Neural crest cell (in vitro differentiated cells): ENCODE data around the gene RRP9. TPM values are rescaled to one million over a fixed set of nuclear protein-coding genes. Genes with fewer than 3 reads are reported as not detected.
"Not testable (repeated sequence)": the region's sequence is repeated elsewhere in the genome, so short reads cannot be mapped to it uniquely, and the experiment has no call there.

Experiments used
- DNase-seq: peaks from one replicate; pipeline ENCODE4 v3.0.0; 2021; ENCODE audit warnings: low read depth, mixed read lengths, low spot score
- H3K27ac Mint-ChIP-seq: one replicate; pipeline ENCODE4 v1.8.0; 2021; ENCODE audit warnings: mild to moderate bottlenecking, mixed read lengths; ENCODE audit not compliant: unreplicated experiment
- H3K27me3 Mint-ChIP-seq: 2 replicates; pipeline ENCODE4 v1.8.0; 2021; ENCODE audit warnings: low read depth, mild to moderate bottlenecking, mixed read lengths
- H3K36me3 Mint-ChIP-seq: 2 replicates; pipeline ENCODE4 v1.8.0; 2021; ENCODE audit warnings: low read depth, mild to moderate bottlenecking, mixed read lengths
- H3K4me1 Mint-ChIP-seq: 2 replicates; pipeline ENCODE4 v1.8.0; 2021; ENCODE audit warnings: mixed read lengths
- H3K4me3 Mint-ChIP-seq: one replicate; pipeline ENCODE4 v1.8.0; 2021; ENCODE audit warnings: mild to moderate bottlenecking, mixed read lengths
- H3K9me3 Mint-ChIP-seq: 2 replicates; pipeline ENCODE4 v1.8.0; 2021; ENCODE audit warnings: mixed read lengths
- CTCF ChIP-seq: fragments of 200-600 bp; sonication (generic); conservative IDR thresholded peaks from 2 replicates; pipeline ENCODE4 v1.5.0; 2021; ENCODE audit warnings: antibody characterized with exemption, mild to moderate bottlenecking
- total RNA-seq: library from RNA; stranded (reverse); gene quantifications from 2 replicates; pipeline ENCODE4 v1.2.1, GENCODE V29; 2021

The RRP9 gene
- total RNA-seq, 1 donor from 2014 or later: 40.1 TPM

- no peaks in the 10 kb centered on the region for H3K4me1 Mint-ChIP-seq
- DNase-seq: no peak
- no peak overlapping the region for H3K27ac Mint-ChIP-seq
- H3K27me3 Mint-ChIP-seq: no peaks in the 10 kb centered on the region
- no peak for TF ChIP-seq CTCF
- no peak overlapping the region for H3K4me3 Mint-ChIP-seq
- H3K9me3 Mint-ChIP-seq: no peaks in the 10 kb centered on the region
- no peaks in the 10 kb centered on the region for H3K36me3 Mint-ChIP-seq
Observed at GRCh38 chr3:51932471-51933370, 9.0 kb downstream of the RRP9 start.

DNA sequence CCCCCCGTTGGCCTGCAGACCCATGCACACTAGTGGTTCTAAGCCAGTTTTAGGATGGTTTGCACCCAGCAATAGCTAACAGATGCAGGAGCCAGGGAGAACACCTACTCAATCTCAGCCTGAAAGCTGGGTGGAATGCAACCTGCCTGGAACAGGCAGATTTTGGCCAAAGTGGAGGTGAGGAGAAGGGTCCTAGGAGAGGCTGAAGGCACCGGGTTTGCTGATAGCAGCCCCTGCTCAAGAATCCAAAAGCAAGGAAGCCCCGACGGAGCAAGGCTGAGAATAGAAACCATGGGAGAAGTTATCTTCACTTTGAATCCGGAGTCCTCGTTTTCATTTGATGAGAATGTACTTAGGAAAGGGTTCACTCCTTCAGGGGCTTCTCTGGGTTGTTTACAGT is 9.9 kb downstream of the RRP9 start:
- H3K4me3 Mint-ChIP-seq: no peak overlapping the region
- no peaks in the 10 kb centered on the region for H3K4me1 Mint-ChIP-seq
- DNase-seq: no peak
- H3K27ac Mint-ChIP-seq: no peak overlapping the region
- no peaks in the 10 kb centered on the region for H3K27me3 Mint-ChIP-seq
- no peak for TF ChIP-seq CTCF
- no peaks in the 10 kb centered on the region for H3K9me3 Mint-ChIP-seq
- no peaks in the 10 kb centered on the region for H3K36me3 Mint-ChIP-seq

- H3K4me3 Mint-ChIP-seq: no peak overlapping the region
- H3K27me3 Mint-ChIP-seq: no peaks in the 10 kb centered on the region
- H3K9me3 Mint-ChIP-seq: no peaks in the 10 kb centered on the region
- DNase-seq: no peak
- no peaks in the 10 kb centered on the region for H3K4me1 Mint-ChIP-seq
- TF ChIP-seq CTCF: no peak
- H3K27ac Mint-ChIP-seq: no peak overlapping the region
- H3K36me3 Mint-ChIP-seq: no peaks in the 10 kb centered on the region
Observed at GRCh38 chr3:51930439-51930838, 11.3 kb downstream of the RRP9 start.

- Mint-ChIP-seq H3K4me1 (no peaks in the 10 kb centered on the region), H3K9me3 (no peaks in the 10 kb centered on the region), H3K27me3 (no peaks in the 10 kb centered on the region), H3K4me3 (no peak overlapping the region), H3K27ac (no peak overlapping the region), H3K36me3 (no peaks in the 10 kb centered on the region)
- DNase-seq: no peak
- TF ChIP-seq CTCF: no peak
Observed at GRCh38 chr3:51929420-51930003, 12.2 kb downstream of the RRP9 start.

DNA sequence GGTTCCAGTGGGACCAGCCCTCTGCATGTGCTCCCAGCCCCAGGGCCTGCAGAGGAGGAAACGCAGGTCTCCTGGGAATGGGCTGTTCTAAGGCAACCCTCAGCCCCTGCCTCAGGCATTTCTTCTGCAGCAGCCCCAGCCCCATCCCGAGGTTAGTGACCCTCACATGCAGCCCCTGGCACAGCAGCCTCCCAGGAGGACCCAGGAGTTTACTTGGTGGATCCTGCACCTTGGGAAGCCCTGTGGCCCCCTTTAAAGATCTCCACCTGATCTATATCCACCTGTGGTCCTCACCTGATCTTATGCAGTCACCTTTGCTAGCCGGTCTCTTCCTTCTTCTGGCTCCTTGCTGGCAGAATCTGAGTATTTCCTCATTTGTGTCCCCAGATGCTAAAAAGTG is 12.7 kb downstream of the RRP9 start:
- H3K36me3 Mint-ChIP-seq, H3K27me3 Mint-ChIP-seq, H3K9me3 Mint-ChIP-seq, DNase-seq, H3K27ac Mint-ChIP-seq, H3K4me3 Mint-ChIP-seq, H3K4me1 Mint-ChIP-seq: not testable (repeated sequence)

DNA sequence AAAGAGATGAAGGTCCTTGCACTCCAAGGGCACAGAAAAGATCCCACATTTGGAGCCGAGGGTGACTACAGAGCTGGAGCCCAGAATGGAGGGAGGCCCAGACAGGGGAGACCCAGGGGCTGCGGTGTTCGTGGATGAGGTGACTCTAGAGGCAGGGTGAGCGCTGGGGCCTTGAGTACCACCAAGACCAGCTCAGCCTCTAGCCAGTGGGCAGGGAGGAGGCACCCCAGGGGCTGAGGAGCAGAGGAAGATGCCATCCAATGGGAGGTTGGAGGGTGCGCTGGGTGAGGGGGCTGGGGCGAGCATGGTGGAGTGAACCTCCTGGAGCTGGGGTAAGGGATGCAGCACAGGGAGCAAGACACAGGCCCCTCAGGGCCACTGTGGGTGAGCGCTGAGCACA is 13.3 kb downstream of the RRP9 start:
- Mint-ChIP-seq H3K4me3 (no peak overlapping the region), H3K27me3 (no peaks in the 10 kb centered on the region), H3K4me1 (no peaks in the 10 kb centered on the region), H3K27ac (no peak overlapping the region), H3K36me3 (no peaks in the 10 kb centered on the region), H3K9me3 (no peaks in the 10 kb centered on the region)
- no peak for TF ChIP-seq CTCF
- no peak for DNase-seq
